Esophagus squamous epithelium (tissue), 4 donors: ENCODE data around the gene NOC4L.

Experiments
- CTCF ChIP-seq, 6 experiments: fragments of 450-650 bp in 4 of 6; fragments of 200-600 bp in 2 of 6; sonication (generic) in 2 of 6; IDR thresholded peaks; one replicate each; pipeline ENCODE4 v1.5.1; 2016 to 2019; ENCODE audit warnings: antibody characterized with exemption in 6 of 6, mild to moderate bottlenecking in 4 of 6, moderate library complexity in 4 of 6
- POLR2A ChIP-seq, 4 donors: fragments of 450-650 bp; IDR thresholded peaks; one replicate each; pipeline ENCODE4 v1.6.1; 2017; ENCODE audit warnings: antibody characterized with exemption in 4 of 4, mild to moderate bottlenecking in 4 of 4, moderate library complexity in 3 of 4

- TF ChIP-seq CTCF (IDR thresholded peaks at IDR 0.05) = no peak
- no peak for TF ChIP-seq POLR2A (IDR thresholded peaks at IDR 0.05)
These were observed 32.8 kb downstream of the NOC4L start for GRCh38 chr12:132176920-132177551.
